GM12892 (cell line): ENCODE data around the gene SDF2L1.

Experiments
- POLR2A ChIP-seq: IDR thresholded peaks from 2 replicates; pipeline ENCODE4 v1.6.1; 2011; ENCODE audit warnings: low read depth, low read length, control low read depth
- POLR2AphosphoS5 ChIP-seq: IDR thresholded peaks from 2 replicates; pipeline ENCODE4 v1.6.1; 2011; ENCODE audit warnings: low read depth, low read length, control low read depth
- TAF1 ChIP-seq: IDR thresholded peaks from 2 replicates; pipeline ENCODE4 v1.6.1; 2011; ENCODE audit warnings: low read depth, mild to moderate bottlenecking, control low read depth, low read length, borderline replicate concordance

DNA sequence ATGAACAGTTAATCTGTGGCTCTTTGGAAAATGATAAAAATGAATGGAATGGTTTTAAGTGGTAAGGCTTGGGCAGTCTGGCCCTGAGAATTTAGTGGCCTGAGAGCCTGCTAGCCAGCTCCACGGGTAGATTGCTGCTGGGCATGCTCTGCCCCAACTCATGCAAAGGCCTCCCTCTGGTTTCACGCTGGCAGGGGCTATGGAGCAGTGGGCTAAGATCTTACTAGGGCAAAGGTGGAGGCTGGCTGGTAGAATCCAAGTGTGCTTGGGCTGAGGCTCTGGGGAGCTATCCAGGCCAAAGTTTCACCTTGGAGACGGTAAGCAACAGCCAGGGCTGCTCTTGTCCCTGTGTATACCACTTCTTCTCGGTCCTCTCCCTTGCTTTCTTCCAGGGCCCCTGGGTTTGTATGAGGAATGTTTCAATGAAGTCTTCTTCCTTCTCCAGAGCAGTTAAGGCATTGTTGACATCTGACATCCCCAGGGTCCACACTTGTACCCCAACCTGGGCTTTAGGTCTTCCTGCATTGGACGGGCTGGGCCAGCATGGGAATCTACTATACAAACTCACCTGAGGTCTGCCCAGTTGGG, 47.1 kb upstream of the SDF2L1 start:
- TF ChIP-seq POLR2AphosphoS5 (no peak), TAF1 (no peak), POLR2A (no peak)
